ENCODE data around the gene ATP6V0D1. TPM values are rescaled to one million over a fixed set of nuclear protein-coding genes. Genes with fewer than 3 reads are reported as not detected.
"Not testable (repeated sequence)": the region's sequence is repeated elsewhere in the genome, so short reads cannot be mapped to it uniquely, and the experiment has no call there.

Gene ATP6V0D1
- total RNA-seq, 2 donors from 2014 or later: 53.7 to 102 TPM

- no peaks in the 10 kb centered on the region for H3K36me3 ChIP-seq (replicated peaks in 1 of 2; ENCODE audit: insufficient read depth in 1 of 2, low read depth in 2 of 2)
- H3K27ac ChIP-seq: no peak overlapping the region
- WGBS, 2 donors: 82 to 86% methylated on average over 12 of the region's 12 CpGs
- no peaks in the 10 kb centered on the region for H3K9me3 ChIP-seq
- ATAC-seq (no peak), DNase-seq (no peak)
- intact Hi-C loops (cut with DNase I): no loop called here
- H3K4me1 ChIP-seq: peaks cover 11% of the 10 kb centered on the region
- H3K4me3 ChIP-seq: no peak overlapping the region
- TF ChIP-seq CTCF (IDR thresholded peaks at IDR 0.05) (no peak), POLR2A (IDR thresholded peaks at IDR 0.05) (no peak)
- no peaks in the 10 kb centered on the region for H3K27me3 ChIP-seq
Observed at GRCh38 chr16:67516296-67517154, 35.6 kb upstream of the ATP6V0D1 start.

GRCh38 chr16:67514382-67514828, 33.4 kb upstream of the ATP6V0D1 start:
- DNase-seq (peak; percentile 85 to 94 (median 90)), ATAC-seq (peak; percentile 81)
- Histone ChIP-seq H3K36me3 (replicated peaks in 1 of 2; ENCODE audit: insufficient read depth in 1 of 2, low read depth in 2 of 2) (no peaks in the 10 kb centered on the region), H3K9me3 (no peaks in the 10 kb centered on the region), H3K4me1 (peaks cover 6% of the 10 kb centered on the region), H3K4me3 (no peak overlapping the region), H3K27ac (no peak overlapping the region), H3K27me3 (no peaks in the 10 kb centered on the region)
- TF ChIP-seq POLR2A (IDR thresholded peaks at IDR 0.05) (no peak), CTCF (IDR thresholded peaks at IDR 0.05) (peak; percentile 32 to 78 (median 75))
- intact Hi-C loops (cut with DNase I): no loop called here
- WGBS, 2 donors: 4 to 5% methylated on average over 8 of the region's 8 CpGs

GRCh38 chr16:67513892-67514291, 32.9 kb upstream of the ATP6V0D1 start:
- H3K9me3 ChIP-seq; DNase-seq; H3K27ac ChIP-seq; H3K4me1 ChIP-seq; H3K27me3 ChIP-seq; intact Hi-C loops (cut with DNase I); H3K36me3 ChIP-seq (replicated peaks in 1 of 2; ENCODE audit: insufficient read depth in 1 of 2, low read depth in 2 of 2); H3K4me3 ChIP-seq; ATAC-seq: not testable (repeated sequence)
- 76 to 93% methylated on average over 1 of the region's 1 CpG for WGBS, 2 donors

GRCh38 chr16:67509016-67509415, 28.1 kb upstream of the ATP6V0D1 start:
- H3K4me3 ChIP-seq: no peak overlapping the region
- DNase-seq (no peak), ATAC-seq (no peak)
- intact Hi-C loops (cut with DNase I): no loop called here
- TF ChIP-seq CTCF (IDR thresholded peaks at IDR 0.05) (no peak), POLR2A (IDR thresholded peaks at IDR 0.05) (no peak)
- H3K27ac ChIP-seq: no peak overlapping the region
- H3K36me3 ChIP-seq (replicated peaks in 1 of 2; ENCODE audit: insufficient read depth in 1 of 2, low read depth in 2 of 2): no peaks in the 10 kb centered on the region
- 80 to 81% methylated on average over 3 to 4 of the region's 4 CpGs for WGBS, 2 donors
- no peaks in the 10 kb centered on the region for H3K9me3 ChIP-seq
- no peaks in the 10 kb centered on the region for H3K27me3 ChIP-seq
- H3K4me1 ChIP-seq: no peaks in the 10 kb centered on the region

- Histone ChIP-seq H3K27ac (no peak overlapping the region), H3K4me1 (no peaks in the 10 kb centered on the region), H3K4me3 (no peak overlapping the region), H3K27me3 (no peaks in the 10 kb centered on the region), H3K36me3 (replicated peaks in 1 of 2; ENCODE audit: insufficient read depth in 1 of 2, low read depth in 2 of 2) (no peaks in the 10 kb centered on the region), H3K9me3 (no peaks in the 10 kb centered on the region)
- TF ChIP-seq POLR2A (IDR thresholded peaks at IDR 0.05): no peak
- TF ChIP-seq CTCF (IDR thresholded peaks at IDR 0.05): no peak
- ATAC-seq (no peak), DNase-seq (no peak)
- intact Hi-C loops (cut with DNase I): no loop called here
- 57 to 69% methylated on average over 8 of the region's 8 CpGs for WGBS, 2 donors
Observed at GRCh38 chr16:67506468-67506867, 25.5 kb upstream of the ATP6V0D1 start.
